H7 (cell line): ENCODE results near the gene GATA2. TPM values are rescaled to one million over a fixed set of nuclear protein-coding genes. Genes with fewer than 3 reads are reported as not detected.

Experiments used
- DNase-seq: peaks from one replicate; pipeline ENCODE4 v3.0.0; 2012
- H3K27me3 ChIP-seq: 2 replicates; pipeline ENCODE4 v1.6.0; 2011; ENCODE audit warnings: mild to moderate bottlenecking, low read length; ENCODE audit not compliant: control insufficient read depth, insufficient read depth
- H3K36me3 ChIP-seq: replicated peaks from 2 replicates; pipeline ENCODE4 v1.5.1; 2011; ENCODE audit warnings: low read length; ENCODE audit not compliant: control insufficient read depth, insufficient read depth
- H3K4me3 ChIP-seq: 2 replicates; pipeline ENCODE4 v1.5.1; 2011; ENCODE audit warnings: low read depth, mild to moderate bottlenecking, control low read depth, low read length, moderate library complexity; ENCODE audit not compliant: insufficient read depth
- total RNA-seq: library from RNA; depleted of rRNA; stranded (reverse); fragments of >200 nt; shearing (Covaris generic); gene quantifications from 2 replicates; pipeline ENCODE4 v1.2.3, GENCODE V29; 2014; rRNA removed

GATA2 gene
- 3.9 and 5.4 TPM in 2 replicates for total RNA-seq

DNA sequence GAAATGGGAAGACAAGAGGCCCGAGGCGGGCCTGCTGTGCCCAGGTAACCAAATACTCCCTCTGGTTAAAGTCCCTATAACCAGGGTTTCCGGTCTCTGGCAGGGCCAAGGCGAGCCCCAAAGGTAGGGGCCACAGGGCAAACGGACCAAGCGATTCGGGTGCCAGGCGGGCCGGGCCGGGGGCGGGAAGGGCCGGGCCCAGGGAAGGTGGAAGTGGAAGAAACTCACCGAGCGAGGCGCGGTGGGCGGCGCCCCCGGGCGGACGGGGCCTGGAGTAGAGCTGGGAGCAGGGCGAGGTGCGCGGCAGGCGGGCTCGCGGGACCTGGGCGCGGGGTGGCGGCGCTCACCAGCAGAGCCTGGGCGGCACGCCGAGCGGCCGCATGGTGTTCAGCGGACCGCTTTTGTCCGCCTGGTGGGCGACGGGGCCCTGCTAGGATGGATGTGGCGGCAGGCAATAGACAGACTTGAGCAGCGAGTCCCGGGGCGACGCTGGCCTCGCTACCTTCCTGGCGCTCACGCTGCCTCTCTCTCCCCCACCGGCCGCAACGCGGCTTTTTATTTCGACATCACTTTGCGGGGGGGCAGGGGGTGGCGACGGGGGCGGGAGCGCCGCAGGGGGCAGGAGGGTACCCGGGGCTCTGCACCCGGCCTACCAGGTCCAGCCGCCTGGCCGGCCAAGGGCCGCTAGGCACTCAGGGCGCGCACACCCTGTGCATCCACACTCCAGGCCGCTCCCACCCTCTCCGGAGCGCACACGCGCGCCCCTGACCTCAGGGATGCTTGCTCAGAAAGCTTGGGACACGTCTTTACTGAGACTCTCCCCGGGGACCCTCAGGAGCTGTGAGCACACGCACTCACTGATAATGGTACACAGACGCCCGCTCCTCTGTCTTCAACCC lies at the start of gene GATA2:
Gene GATA2, minus strand, starts transcription at position 531 of the 899 bp plus-strand sequence. CDS start 6,170 bp downstream, outside the sequence.
- H3K4me3 ChIP-seq: no peak within 1 kb of the TSS
- peak; percentile 82 for DNase-seq
- peaks cover 98% of the 10 kb centered on the region for H3K27me3 ChIP-seq
- no peaks in the 10 kb centered on the region for H3K36me3 ChIP-seq

DNA sequence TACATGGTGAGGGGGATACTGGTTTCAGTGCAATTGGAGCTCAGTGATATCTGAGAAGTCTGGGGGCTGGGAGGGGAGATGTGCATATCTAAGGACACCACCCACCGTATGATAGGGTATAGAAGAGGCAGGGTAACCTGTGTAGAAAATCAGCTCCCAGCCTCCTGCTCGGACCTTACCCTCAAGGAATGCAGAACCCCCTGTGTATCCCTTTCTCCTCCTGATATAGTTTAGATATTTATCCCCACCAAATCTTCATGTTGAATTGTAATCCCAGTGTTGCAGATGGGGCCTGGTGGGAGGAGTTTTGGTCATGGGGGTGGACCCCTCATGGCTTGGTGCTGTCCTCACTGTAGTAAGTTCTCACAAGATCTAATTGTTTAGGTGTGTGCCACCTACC lies 48.2 kb upstream of the GATA2 start:
- no peak for DNase-seq
- no peaks in the 10 kb centered on the region for H3K36me3 ChIP-seq
- no peak overlapping the region for H3K4me3 ChIP-seq
- no peaks in the 10 kb centered on the region for H3K27me3 ChIP-seq

DNA sequence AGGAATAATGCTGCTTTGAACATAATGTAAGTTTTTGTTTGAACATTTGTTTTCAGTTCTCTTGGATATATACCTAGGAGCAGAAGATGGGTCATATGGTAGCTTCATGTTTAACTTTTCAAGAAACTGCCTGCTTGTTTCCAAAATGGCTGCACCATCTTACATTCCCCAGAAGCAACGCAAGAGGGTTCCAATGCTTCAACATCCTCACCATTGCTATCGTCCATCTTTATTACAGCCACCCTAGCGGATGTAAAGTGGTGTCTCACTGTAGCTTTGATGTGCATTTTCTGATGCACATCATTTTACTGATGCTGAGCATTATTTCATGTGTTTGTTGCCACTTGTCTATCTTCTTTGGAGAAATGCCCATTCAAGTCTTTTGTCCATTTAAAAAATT lies 46.4 kb upstream of the GATA2 start:
- Histone ChIP-seq H3K36me3 (no peaks in the 10 kb centered on the region), H3K4me3 (no peak overlapping the region)
- no peak for DNase-seq

DNA sequence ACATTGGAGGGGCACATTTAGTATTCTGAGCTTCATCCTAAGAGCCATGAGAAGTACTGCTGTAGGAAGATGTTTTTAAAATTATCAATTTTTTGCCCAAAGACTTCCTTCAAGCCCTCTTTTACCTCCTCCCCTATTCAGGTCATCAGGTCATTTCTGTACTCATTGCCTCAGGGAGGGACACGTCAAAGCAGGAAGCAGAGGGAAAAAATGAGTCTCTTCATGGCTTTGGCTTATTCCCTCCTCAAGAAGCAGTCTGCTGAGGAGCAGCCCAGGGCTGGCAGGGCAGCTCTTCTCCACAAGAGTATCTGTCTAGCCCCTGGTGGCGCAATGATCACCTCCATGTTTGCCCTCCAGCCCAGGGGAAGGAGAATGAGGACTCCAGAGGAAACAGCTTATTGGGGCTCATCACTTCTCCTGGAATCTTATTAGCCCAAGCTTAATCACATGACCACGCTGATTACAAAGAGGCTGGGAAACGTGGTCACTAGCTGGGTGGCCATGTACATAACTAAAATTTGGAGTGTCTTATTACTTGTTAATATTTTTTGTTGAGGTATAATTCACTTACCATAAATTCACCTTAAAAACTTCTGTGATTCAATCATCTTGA lies 44.2 kb upstream of the GATA2 start:
- DNase-seq: no peak
- Histone ChIP-seq H3K27me3 (no peaks in the 10 kb centered on the region), H3K4me3 (no peak overlapping the region), H3K36me3 (no peaks in the 10 kb centered on the region)

More for the DNA sequence above, 46.4 kb upstream of the GATA2 start:
- H3K27me3 ChIP-seq: no peaks in the 10 kb centered on the region

DNA sequence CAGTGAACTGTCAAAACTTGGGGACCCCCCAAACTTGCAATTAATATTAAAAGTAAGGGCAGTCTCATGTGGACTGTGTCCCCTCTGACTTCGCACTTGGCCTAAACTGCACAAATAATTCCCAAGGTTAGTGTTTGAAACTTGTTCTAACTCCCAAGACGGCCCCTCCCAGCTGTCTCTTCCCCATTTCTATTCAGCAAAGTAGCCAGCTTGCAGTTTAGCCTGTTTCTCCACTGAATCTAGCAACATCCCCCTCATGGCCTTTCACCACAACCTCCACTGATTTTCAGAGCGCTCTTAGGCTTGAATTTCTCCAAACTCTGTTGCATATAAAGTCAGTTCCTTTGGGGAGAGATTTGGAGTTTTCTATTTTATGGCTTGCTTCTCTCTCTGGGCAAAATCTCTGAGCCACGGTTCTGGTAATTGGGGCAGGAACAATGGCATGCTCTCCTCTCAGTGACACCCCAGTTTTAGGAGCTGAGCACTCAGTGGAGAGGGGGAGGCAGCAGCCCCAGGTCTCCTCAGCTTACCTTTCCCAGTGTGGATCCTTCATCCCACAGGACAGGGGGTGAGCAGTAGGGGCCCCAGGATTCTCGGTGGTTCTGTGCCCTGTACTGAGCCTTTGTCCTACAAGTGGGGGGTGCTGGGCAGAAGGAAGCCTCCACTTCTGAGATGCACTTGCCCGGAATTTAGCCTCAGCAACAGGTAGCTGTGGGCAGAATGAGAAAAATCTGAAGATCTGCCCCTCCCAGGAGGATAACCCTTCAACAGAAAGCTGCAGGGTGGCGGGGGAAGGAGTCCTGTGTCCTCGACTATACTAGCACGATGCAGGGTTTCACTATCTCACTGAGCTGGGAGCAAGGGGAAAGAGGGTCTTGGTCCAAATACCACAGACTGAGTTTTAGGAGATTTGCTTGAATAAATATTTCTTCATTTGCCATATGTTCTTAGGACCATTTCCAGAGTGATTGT lies 39.3 kb upstream of the GATA2 start:
- H3K27me3 ChIP-seq: no peaks in the 10 kb centered on the region
- H3K4me3 ChIP-seq: no peak overlapping the region
- H3K36me3 ChIP-seq: no peaks in the 10 kb centered on the region
- no peak for DNase-seq

DNA sequence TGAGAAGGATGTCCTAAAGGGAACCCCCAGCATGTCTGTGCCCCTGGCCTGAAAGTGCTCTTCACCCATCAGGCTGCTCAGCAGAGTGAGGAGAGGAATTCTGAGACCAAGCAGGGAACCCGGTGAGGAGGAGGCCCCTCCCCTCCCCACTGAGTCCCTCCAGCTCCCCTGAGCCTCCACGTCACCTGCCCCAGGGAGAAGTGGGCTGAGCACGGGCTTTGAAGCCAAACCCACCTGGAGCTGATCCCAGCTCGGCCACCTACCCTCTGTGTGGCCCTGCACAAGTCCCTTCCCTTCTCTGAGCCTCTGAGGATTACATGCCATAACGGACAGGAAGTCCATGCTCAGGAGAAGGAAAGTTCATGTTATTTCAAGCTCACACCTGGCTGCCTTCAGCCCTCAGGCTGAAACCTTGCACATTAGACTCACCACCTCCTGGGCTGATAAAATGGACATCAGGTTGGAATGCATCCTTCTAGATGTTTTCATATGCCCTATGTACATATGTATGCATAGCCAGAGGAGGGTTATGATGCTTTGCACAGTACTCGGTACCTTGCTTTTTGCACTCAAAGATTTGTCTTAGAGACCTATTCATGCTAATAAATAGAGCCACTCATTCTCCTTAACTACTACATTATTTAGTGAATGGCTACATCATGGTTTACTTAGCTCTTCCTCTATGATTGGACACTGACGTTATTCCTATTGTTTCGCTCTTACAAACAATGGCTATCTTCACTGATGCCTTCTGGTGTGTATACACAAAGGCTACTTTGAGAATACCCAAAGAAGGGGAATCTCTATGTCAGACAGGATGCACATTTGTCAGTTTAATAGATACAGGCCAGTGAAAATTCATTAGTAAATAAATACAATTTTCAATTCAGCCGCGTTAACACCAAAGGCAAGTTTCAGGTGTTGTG lies 31.6 kb upstream of the GATA2 start:
- H3K27me3 ChIP-seq: no peaks in the 10 kb centered on the region
- no peaks in the 10 kb centered on the region for H3K36me3 ChIP-seq
- peak; percentile 51 for DNase-seq
- H3K4me3 ChIP-seq: no peak overlapping the region

DNA sequence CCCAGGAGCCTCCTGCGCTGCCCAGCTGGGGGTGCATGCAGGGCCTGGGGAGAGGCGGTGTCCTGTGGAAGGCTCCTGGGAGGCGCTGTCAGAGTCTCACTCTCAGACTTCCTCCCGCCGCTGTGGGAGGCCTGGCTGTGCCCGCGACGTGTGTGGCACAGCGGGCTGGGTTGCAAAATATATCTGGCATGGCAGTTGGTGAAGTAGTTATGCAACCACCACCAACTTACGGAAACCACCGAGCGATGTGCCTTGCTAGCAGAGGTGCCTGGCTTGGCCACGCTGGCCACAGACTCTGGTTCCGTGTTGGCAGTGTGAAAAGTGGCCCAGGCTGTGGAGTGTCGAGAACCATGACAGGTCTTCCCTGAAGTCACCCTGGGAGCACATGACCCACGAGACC lies 30.6 kb upstream of the GATA2 start:
- H3K36me3 ChIP-seq: no peaks in the 10 kb centered on the region
- H3K4me3 ChIP-seq: no peak overlapping the region
- DNase-seq: peak; percentile 14
- no peaks in the 10 kb centered on the region for H3K27me3 ChIP-seq

DNA sequence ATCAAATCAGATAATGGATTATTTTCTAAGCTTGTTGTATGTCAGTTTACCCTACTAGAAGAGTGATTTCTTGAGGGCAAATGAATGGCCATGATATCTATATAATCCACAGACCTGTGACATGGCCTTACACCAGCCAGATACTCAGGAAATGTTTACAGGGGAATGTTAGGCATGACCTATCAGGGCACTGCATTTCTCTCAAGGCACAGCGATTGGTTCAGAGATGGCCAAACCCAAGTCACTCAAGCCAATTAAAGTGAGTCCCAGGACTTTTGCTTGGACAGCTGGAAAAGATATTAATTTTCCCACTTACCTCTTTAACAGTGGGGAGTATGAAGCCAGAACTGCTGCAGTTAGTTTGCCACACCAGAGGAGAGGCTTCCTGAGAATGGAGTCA lies 28.7 kb upstream of the GATA2 start:
- Histone ChIP-seq H3K4me3 (no peak overlapping the region), H3K27me3 (no peaks in the 10 kb centered on the region), H3K36me3 (no peaks in the 10 kb centered on the region)
- DNase-seq: peak; percentile 37

DNA sequence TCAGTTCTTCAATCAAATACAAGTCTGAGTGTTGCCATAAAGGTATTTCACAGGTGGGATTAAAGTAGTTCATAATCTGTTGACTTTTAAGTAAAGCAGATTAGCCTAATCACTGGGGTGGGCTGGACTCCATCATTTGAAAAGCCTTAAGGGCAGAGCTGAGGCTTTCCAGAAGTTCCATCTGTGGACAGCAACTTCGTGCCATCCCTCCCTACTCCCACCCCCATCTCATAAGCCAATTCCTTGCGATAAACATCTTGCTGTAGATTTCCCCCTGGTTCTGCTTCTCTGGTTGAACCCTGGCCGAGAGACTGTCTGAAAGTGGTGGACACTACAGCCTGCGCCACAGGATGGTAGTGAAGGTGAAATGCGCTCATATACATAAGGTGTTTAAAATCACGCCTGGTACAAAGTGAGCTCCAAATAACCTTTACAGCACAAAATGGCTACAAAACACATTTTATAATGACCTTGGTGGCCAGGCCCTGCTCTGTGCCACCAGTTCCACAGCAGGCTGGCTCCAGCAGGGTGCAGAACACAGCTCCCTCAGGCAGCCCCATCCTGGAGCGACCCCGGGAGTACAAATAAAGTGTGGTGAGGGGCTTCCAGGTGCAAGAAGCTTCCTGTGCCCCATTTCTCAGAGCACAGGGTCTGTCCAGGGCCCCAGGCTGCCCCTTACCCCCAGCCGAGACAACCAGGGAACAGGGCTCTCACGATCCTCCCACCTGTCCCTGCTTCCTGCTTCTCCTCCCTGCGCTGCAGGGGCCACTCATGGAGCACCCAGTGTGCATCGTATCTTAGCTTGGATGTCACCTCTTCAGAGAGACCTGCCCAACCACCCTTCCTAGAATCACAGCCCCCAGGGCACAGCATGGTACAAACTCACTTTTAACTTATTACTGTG lies 25.8 kb upstream of the GATA2 start:
- no peaks in the 10 kb centered on the region for H3K27me3 ChIP-seq
- H3K4me3 ChIP-seq: no peak overlapping the region
- DNase-seq: no peak
- no peaks in the 10 kb centered on the region for H3K36me3 ChIP-seq

DNA sequence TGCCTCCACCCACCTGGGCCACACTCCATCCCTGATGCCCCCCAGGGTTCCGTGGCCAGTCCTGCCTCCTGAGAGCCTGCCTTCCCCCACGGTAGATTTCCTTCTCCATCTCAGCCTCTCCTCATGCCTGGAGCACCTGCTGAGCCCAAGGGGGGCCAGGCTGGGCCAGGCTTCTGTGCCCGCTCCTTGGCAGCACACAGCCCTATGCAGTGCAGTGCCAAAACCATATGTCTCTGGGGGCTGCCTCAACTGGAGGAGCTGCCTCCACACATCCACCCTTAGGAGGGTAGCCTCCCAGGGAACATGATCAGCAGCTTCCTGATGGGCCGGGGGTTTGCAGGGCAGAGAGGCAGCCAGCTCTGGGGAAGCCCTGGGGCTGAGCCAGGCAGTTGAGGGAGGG lies 24.6 kb upstream of the GATA2 start:
- Histone ChIP-seq H3K27me3 (no peaks in the 10 kb centered on the region), H3K36me3 (no peaks in the 10 kb centered on the region), H3K4me3 (no peak overlapping the region)
- peak; percentile 20 for DNase-seq

DNA sequence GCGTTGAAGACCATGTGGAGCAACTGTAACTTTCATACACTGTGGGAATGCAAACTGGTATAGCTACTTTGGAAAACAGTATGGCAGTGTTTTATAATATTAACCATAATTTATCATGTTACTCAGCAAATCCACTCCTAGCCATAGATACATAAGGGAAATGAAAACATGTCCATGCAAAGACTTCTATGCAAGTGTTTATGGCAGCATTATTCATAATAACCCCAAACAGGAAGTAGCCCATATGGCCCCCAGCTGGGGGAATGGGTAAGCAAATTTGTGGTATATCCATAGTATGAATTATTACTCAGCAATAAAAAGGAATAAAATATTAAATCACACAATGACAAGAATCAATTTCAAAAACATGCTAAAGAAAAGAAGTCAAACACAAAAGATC lies 23.0 kb upstream of the GATA2 start:
- Histone ChIP-seq H3K27me3 (no peaks in the 10 kb centered on the region), H3K36me3 (no peaks in the 10 kb centered on the region), H3K4me3 (no peak overlapping the region)
- DNase-seq: no peak

DNA sequence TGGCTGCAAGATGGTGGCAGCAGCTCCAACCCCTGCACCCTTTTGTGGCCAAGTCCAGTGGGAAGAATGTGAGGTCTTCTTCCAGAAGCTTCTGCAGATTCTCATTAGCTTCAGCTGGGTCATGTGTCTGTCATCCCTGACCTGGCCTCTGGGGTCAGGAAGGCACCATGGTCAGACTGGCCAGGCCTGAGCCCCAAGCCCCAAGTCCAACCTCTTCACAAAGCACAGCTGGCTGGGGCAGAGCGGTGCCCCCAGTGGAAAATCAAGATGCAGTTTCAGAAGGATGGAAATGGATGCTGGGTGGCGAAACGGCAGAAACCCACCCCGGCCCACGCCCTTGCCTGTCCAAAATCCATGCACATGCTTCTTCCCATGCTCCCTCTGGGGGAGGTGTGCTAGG lies 15.9 kb upstream of the GATA2 start:
- Histone ChIP-seq H3K36me3 (no peaks in the 10 kb centered on the region), H3K4me3 (no peak overlapping the region), H3K27me3 (no peaks in the 10 kb centered on the region)
- DNase-seq: peak; percentile 33

DNA sequence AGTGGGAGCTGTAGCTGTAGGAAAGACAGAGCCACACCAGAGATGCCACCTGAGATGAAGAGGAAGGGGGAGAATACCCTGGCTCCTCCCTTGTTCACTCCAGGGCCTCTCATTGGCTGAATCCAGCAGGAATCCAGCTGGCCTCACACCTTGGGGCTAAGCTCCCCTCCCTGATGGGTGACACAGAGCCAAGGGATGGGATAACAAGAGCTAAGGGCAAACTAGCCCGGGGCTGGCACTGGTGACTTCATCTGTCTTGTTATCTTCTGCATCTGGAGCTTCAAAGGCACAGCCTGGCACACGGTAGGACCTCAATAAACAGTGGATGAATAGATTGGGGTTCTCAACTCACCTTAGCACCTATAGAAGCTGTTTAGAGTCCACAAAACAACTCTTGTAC lies 13.8 kb upstream of the GATA2 start:
- DNase-seq: peak; percentile 10
- Histone ChIP-seq H3K27me3 (no peaks in the 10 kb centered on the region), H3K4me3 (no peak overlapping the region)

More for the DNA sequence above, 13.8 kb upstream of the GATA2 start:
- no peaks in the 10 kb centered on the region for H3K36me3 ChIP-seq
